ENCODE results near the gene DNAH10.

GRCh38 chr12:123721245-123721644 is 40.9 kb upstream of the DNAH10 start:
- TF ChIP-seq, protein P1, sequence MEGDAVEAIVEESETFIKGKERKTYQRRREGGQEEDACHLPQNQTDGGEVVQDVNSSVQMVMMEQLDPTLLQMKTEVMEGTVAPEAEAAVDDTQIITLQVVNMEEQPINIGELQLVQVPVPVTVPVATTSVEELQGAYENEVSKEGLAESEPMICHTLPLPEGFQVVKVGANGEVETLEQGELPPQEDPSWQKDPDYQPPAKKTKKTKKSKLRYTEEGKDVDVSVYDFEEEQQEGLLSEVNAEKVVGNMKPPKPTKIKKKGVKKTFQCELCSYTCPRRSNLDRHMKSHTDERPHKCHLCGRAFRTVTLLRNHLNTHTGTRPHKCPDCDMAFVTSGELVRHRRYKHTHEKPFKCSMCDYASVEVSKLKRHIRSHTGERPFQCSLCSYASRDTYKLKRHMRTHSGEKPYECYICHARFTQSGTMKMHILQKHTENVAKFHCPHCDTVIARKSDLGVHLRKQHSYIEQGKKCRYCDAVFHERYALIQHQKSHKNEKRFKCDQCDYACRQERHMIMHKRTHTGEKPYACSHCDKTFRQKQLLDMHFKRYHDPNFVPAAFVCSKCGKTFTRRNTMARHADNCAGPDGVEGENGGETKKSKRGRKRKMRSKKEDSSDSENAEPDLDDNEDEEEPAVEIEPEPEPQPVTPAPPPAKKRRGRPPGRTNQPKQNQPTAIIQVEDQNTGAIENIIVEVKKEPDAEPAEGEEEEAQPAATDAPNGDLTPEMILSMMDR (IDR thresholded peaks at IDR 0.05), result no peak
- TF ChIP-seq EP300 (IDR thresholded peaks at IDR 0.05) (no peak), POLR2A (IDR thresholded peaks at IDR 0.05) (no peak)
